HepG2 (cell line): ENCODE data around the gene GRIK4. TPM values are rescaled to one million over a fixed set of nuclear protein-coding genes. Genes with fewer than 3 reads are reported as not detected.

Experiments used
- ATAC-seq: fragments of 200-7000 bp; cut with Tn5 transposase; 3 replicates; pipeline ENCODE4 v1.9.1; 2020; ENCODE audit warnings: mild to moderate bottlenecking, moderate library complexity
- BruUV-seq: library from RNA; stranded (reverse); fragments of 400-500 nt; replicated peaks from 2 replicates; lab custom pipeline; 2021; lab: Mats Ljungman, UMichigan
- CTCF ChIA-PET: fragments of 300-600 bp; formaldehyde crosslinking; extraction: SDS; loops from one replicate; lab custom pipeline; 2021; ENCODE audit warnings: low total read pairs, inconsistent platforms, low intra/inter-chr PET ratio; lab: Yijun Ruan, JAX
- POLR2A ChIA-PET: fragments of 350-600 bp; sonication (Branson Sonifier 250); formaldehyde crosslinking; loops from one replicate; lab custom pipeline; 2020; ENCODE audit warnings: antibody characterized with exemption, inconsistent platforms; lab: Yijun Ruan, JAX
- DNase-seq: peaks from one replicate; pipeline ENCODE4 v3.0.0-alpha.2; 2015; ENCODE audit warnings: low spot score
- FAIRE-seq: peaks from 3 replicates; lab custom pipeline; 2011; peaks lifted over from hg19 to GRCh38; lab: Jason Lieb, UNC
- H2AFZ ChIP-seq: one replicate; pipeline ENCODE4 v1.6.1; 2011; ENCODE audit warnings: low read length, inconsistent platforms
- H3K27ac ChIP-seq: fragments of 300-600 bp; 3 replicates; pipeline ENCODE4 v1.8.0; 2011; ENCODE audit warnings: mixed run types, mild to moderate bottlenecking, mixed read lengths, low read length, inconsistent platforms; ENCODE audit not compliant: insufficient read depth; ENCODE audit errors: extremely low read length
- H3K27me3 ChIP-seq, 2 experiments: fragments of 200-600 bp in 1 of 2; 2 replicates in 1 of 2; 3 replicates in 1 of 2; pipeline versions ENCODE4 v1.6.0 to v1.8.0; 2011; ENCODE audit warnings: low read length in 2 of 2, mild to moderate bottlenecking in 2 of 2, moderate library complexity in 2 of 2, inconsistent platforms in 1 of 2; ENCODE audit not compliant: insufficient read depth in 2 of 2, control insufficient read depth in 1 of 2
- H3K36me3 ChIP-seq, 2 experiments: fragments of 200-600 bp in 1 of 2; replicated peaks in 1 of 2; 2 replicates in 1 of 2; 3 replicates in 1 of 2; pipeline versions ENCODE4 v1.5.1 to v1.8.0; 2011; ENCODE audit warnings: low read length in 2 of 2, inconsistent platforms in 1 of 2; ENCODE audit not compliant: insufficient read depth in 2 of 2, control insufficient read depth in 1 of 2
- H3K4me1 ChIP-seq: 2 replicates; pipeline ENCODE4 v1.5.1; 2012; ENCODE audit warnings: low read length, inconsistent platforms; ENCODE audit not compliant: insufficient read depth
- H3K4me2 ChIP-seq: 2 replicates; pipeline ENCODE4 v1.6.0; 2011; ENCODE audit warnings: low read depth, low read length, inconsistent platforms
- H3K4me3 ChIP-seq, 3 experiments: fragments of 200-600 bp in 1 of 3; sonication (generic), shearing (Covaris generic) in 1 of 3; replicated peaks in 1 of 3; 2 replicates each; pipeline ENCODE4 v1.5.1; 2011 to 2016; ENCODE audit warnings: low read length in 3 of 3, inconsistent platforms in 2 of 3, low read depth in 2 of 3, mild to moderate bottlenecking in 2 of 3, control low read depth in 1 of 3, mixed read lengths in 1 of 3; ENCODE audit not compliant: insufficient read depth in 1 of 3
- H3K79me2 ChIP-seq: one replicate; pipeline ENCODE4 v1.6.1; 2011; ENCODE audit warnings: low read length, inconsistent platforms; ENCODE audit not compliant: insufficient read depth
- H3K9ac ChIP-seq: 2 replicates; pipeline ENCODE4 v1.6.0; 2011; ENCODE audit warnings: mild to moderate bottlenecking, low read depth, low read length, inconsistent platforms; ENCODE audit not compliant: insufficient read depth
- H3K9me3 ChIP-seq: 2 replicates; pipeline ENCODE4 v1.5.1; 2012; ENCODE audit warnings: mild to moderate bottlenecking, low read length
- H4K20me1 ChIP-seq: 2 replicates; pipeline ENCODE4 v1.6.0; 2011; ENCODE audit warnings: inconsistent platforms, mild to moderate bottlenecking, low read length, moderate library complexity; ENCODE audit not compliant: insufficient read depth
- AHDC1 ChIP-seq: sonication (generic); formaldehyde crosslinking; IDR thresholded peaks from 2 replicates; pipeline ENCODE4 v1.5.1; 2020; ENCODE audit warnings: mild to moderate bottlenecking, missing genetic modification reagents, borderline replicate concordance
- BRCA1 ChIP-seq: sonication (generic); formaldehyde crosslinking; IDR thresholded peaks from 2 replicates; pipeline ENCODE4 v1.4.0; 2020; ENCODE audit warnings: missing genetic modification reagents
- CREB3 ChIP-seq: sonication (generic); formaldehyde crosslinking; IDR thresholded peaks from 2 replicates; pipeline ENCODE4 v1.5.0; 2020; ENCODE audit warnings: missing genetic modification reagents
- HNRNPK ChIP-seq: fragments of 200-400 bp; formaldehyde crosslinking; IDR thresholded peaks from 2 replicates; pipeline ENCODE4 v1.6.1; 2018; ENCODE audit warnings: low read length, low read depth, moderate library complexity, mild to moderate bottlenecking; ENCODE audit not compliant: poor library complexity, severe bottlenecking
- HOXD1 ChIP-seq: sonication (generic); formaldehyde crosslinking; IDR thresholded peaks from 2 replicates; pipeline ENCODE4 v1.5.0; 2020; ENCODE audit warnings: missing genetic modification reagents
- NFRKB ChIP-seq: fragments of 450-650 bp; IDR thresholded peaks from 2 replicates; pipeline ENCODE4 v1.6.1; 2017
- NPAS2 ChIP-seq: sonication (generic); formaldehyde crosslinking; IDR thresholded peaks from 2 replicates; pipeline ENCODE4 v1.8.0; 2022; ENCODE audit warnings: mild to moderate bottlenecking, missing genetic modification reagents, borderline replicate concordance
- ZBTB21 ChIP-seq: sonication (generic); formaldehyde crosslinking; IDR thresholded peaks from 2 replicates; pipeline ENCODE4 v1.4.0; 2020; ENCODE audit warnings: missing genetic modification reagents
- ZFX ChIP-seq: sonication (generic); formaldehyde crosslinking; IDR thresholded peaks from 2 replicates; pipeline ENCODE4 v1.4.0; 2020; ENCODE audit warnings: mild to moderate bottlenecking, low read depth, missing genetic modification reagents, moderate library complexity
- ZNF33A ChIP-seq: sonication (generic); formaldehyde crosslinking; IDR thresholded peaks from 2 replicates; pipeline ENCODE4 v1.5.1; 2020; ENCODE audit warnings: missing genetic modification reagents, mild to moderate bottlenecking, moderate library complexity, borderline replicate concordance
- WGBS: methylation state at CpG from one replicate; pipeline ENCODE4 v1.1.6; 2017; ENCODE audit warnings: low lambda C conversion rate; 5-methylcytosine and 5-hydroxymethylcytosine counted together
- in situ Hi-C: cut with HindIII; loops from 2 replicates; pipeline ENCODE4 v1.10.0; 2017; ENCODE audit warnings: low pct_unique_long_range_greater_than_20kb; ENCODE audit not compliant: extremely low pct_ligation_motif_present
- intact Hi-C: fragments of 100-400 bp; cut with micrococcal nuclease; formaldehyde crosslinking; loops from one replicate; pipeline ENCODE4 v1.10.0; 2022; ENCODE audit not compliant: unreplicated experiment
- polyA plus RNA-seq, 8 experiments: library from polyadenylated mRNA; depleted of rRNA in 3 of 8; stranded (reverse) in 7 of 8; unstranded in 1 of 8; fragments of >200 nt; fragmentation: Illumina TruSeq in 4 of 8; extraction: Trizol in 4 of 8; gene quantifications; 2 replicates each; pipeline versions ENCODE4 v1.2.1 to v1.2.3, GENCODE V29; 2011 to 2016; ENCODE audit warnings: low read depth in 4 of 8, missing spikeins in 1 of 8, mixed read lengths in 1 of 8; ENCODE audit not compliant: insufficient read depth in 1 of 8
- total RNA-seq, 5 experiments: library from RNA; depleted of rRNA; stranded (reverse); fragments of >200 nt; fragmentation: Illumina TruSeq; extraction: Trizol; gene quantifications; 2 replicates each; pipeline ENCODE4 v1.2.3, GENCODE V29; 2016; ENCODE audit warnings: low read depth in 1 of 5

Gene GRIK4
- total and polyA plus RNA-seq, 2 of the 13 experiments (the other 11 are each of a cell fraction or from before 2014, with no cell fraction given): 0.04 to 0.07 TPM

DNA sequence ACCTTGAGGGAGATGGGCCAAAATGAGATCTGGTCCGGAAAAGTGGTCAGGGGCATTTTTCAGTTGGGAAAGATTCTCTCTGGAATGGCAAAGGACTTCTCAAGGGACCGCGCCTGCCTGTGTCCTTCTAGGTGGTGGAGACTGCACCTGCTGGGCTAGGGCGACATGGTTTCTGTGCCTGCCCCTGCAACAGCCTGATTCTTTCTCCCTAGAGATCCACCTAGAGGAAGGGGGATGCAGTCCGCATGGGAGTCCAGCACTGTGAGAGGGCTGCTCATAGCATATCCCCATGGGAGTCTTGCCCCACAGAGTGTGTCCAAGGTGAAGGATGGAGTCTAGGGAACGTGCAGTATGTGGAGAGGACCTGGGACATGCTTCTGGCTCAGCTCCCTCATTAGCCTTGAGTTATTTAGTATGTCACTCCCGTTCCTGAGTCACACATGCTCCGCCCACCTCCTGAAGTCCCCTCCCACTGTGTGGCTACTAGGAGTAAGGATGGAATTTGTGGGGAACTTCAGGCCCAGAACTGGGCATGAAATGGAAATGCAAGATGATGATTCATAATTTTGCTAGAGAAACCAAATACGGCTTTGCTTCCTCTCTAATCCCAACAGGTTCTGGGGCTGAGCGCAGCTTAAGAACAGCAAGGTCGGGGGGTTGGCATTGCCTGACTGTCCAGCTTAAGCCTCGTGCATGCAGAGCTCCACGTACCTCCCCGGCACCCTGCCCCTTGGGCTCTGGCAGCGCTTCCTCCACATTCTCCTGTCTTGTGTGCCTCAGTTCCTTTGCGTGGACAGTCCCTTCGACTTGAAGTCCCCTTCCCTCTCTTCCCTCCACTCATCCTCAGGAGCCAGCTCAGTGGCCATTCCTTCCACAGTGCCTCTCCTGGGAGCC is 35.0 kb downstream of the GRIK4 start:
- Histone ChIP-seq H3K4me3 (no peak overlapping the region), H3K27ac (no peak overlapping the region), H3K27me3 (peaks cover 2 to 21% of the 10 kb centered on the region in 2 experiments; a peak in 3 of 5 replicates), H4K20me1 (no peaks in the 10 kb centered on the region), H3K36me3 (no peaks in the 10 kb centered on the region), H3K9ac (no peak overlapping the region), H2AFZ (no peak overlapping the region), H3K79me2 (no peaks in the 10 kb centered on the region), H3K4me2 (no peak overlapping the region), H3K4me1 (peaks cover 22% of the 10 kb centered on the region), H3K9me3 (no peaks in the 10 kb centered on the region)
- WGBS: 65% methylated on average over 13 of the region's 17 CpGs
- ChIA-PET CTCF (no interaction called here), POLR2A (no interaction called here)
- no TSS peak for BruUV-seq
- in situ Hi-C loops: no loop called here
- no peak for DNase-seq
- TF ChIP-seq NFRKB (no peak), HNRNPK (no peak), AHDC1 (CRISPR knock-in tag) (no peak), CREB3 (no peak), ZBTB21 (CRISPR knock-in tag) (no peak), HOXD1 (CRISPR knock-in tag) (no peak), NPAS2 (no peak), BRCA1 (no peak), ZNF33A (CRISPR knock-in tag) (no peak), ZFX (CRISPR knock-in tag) (no peak)
- intact Hi-C loops: no loop called here
- no peak for FAIRE-seq
- peak; percentile 5; the same call in 2 of the 3 replicates for ATAC-seq
